ENCODE measurements around the gene STARD13.

The STARD13 gene

GRCh38 chr13:33206945-33207614, 78.5 kb downstream of the STARD13 start:
- 100% methylated on average over 1 to 3 of the region's 5 CpGs for WGBS, 2 experiments (ENCODE audit: insufficient coverage in 2 of 2)
- H3K4me3 ChIP-seq (ENCODE audit: extremely low read depth, insufficient read depth, low read length, poor library complexity, severe bottlenecking) = no peak overlapping the region
- H3K36me3 ChIP-seq (ENCODE audit: control insufficient read depth, insufficient read depth, low read length) = no peaks in the 10 kb centered on the region
- H3K9me3 ChIP-seq (ENCODE audit: control insufficient read depth, low read length) = no peaks in the 10 kb centered on the region
- H3K27ac ChIP-seq (ENCODE audit: low read depth, low read length, severe bottlenecking) = no peak overlapping the region
- H3K4me1 ChIP-seq (ENCODE audit: control insufficient read depth, insufficient read depth, low read length, poor library complexity, severe bottlenecking) = peaks cover 3% of the 10 kb centered on the region

- Histone ChIP-seq H3K36me3 (ENCODE audit: control insufficient read depth, insufficient read depth, low read length) (no peaks in the 10 kb centered on the region), H3K27ac (ENCODE audit: low read depth, low read length, severe bottlenecking) (no peak overlapping the region), H3K9me3 (ENCODE audit: control insufficient read depth, low read length) (no peaks in the 10 kb centered on the region), H3K4me1 (ENCODE audit: control insufficient read depth, insufficient read depth, low read length, poor library complexity, severe bottlenecking) (peaks cover 3% of the 10 kb centered on the region), H3K4me3 (ENCODE audit: extremely low read depth, insufficient read depth, low read length, poor library complexity, severe bottlenecking) (no peak overlapping the region)
- 88 to 96% methylated on average over 3 of the region's 3 CpGs for WGBS, 2 experiments (ENCODE audit: insufficient coverage in 2 of 2)
Observed at GRCh38 chr13:33206425-33206824, 79.1 kb downstream of the STARD13 start.

GRCh38 chr13:33205804-33206221, 79.7 kb downstream of the STARD13 start:
- no peak overlapping the region for H3K4me3 ChIP-seq (ENCODE audit: extremely low read depth, insufficient read depth, low read length, poor library complexity, severe bottlenecking)
- H3K27ac ChIP-seq (ENCODE audit: low read depth, low read length, severe bottlenecking) = peak overlapping the region; percentile 31

GRCh38 chr13:33205224-33205623, 80.3 kb downstream of the STARD13 start:
- Histone ChIP-seq H3K36me3 (ENCODE audit: control insufficient read depth, insufficient read depth, low read length) (no peaks in the 10 kb centered on the region), H3K27ac (ENCODE audit: low read depth, low read length, severe bottlenecking) (no peak overlapping the region), H3K4me1 (ENCODE audit: control insufficient read depth, insufficient read depth, low read length, poor library complexity, severe bottlenecking) (peaks cover 3% of the 10 kb centered on the region), H3K9me3 (ENCODE audit: control insufficient read depth, low read length) (no peaks in the 10 kb centered on the region), H3K4me3 (ENCODE audit: extremely low read depth, insufficient read depth, low read length, poor library complexity, severe bottlenecking) (no peak overlapping the region)
- 90 to 100% methylated on average over 2 of the region's 4 CpGs for WGBS, 2 experiments (ENCODE audit: insufficient coverage in 2 of 2)

More at GRCh38 chr13:33205804-33206221, 79.7 kb downstream of the STARD13 start:
- no peaks in the 10 kb centered on the region for H3K36me3 ChIP-seq (ENCODE audit: control insufficient read depth, insufficient read depth, low read length)
- peaks cover 3% of the 10 kb centered on the region for H3K4me1 ChIP-seq (ENCODE audit: control insufficient read depth, insufficient read depth, low read length, poor library complexity, severe bottlenecking)
- 59 to 65% methylated on average over 4 to 5 of the region's 6 CpGs for WGBS, 2 experiments (ENCODE audit: insufficient coverage in 2 of 2)
- H3K9me3 ChIP-seq (ENCODE audit: control insufficient read depth, low read length) = no peaks in the 10 kb centered on the region

- H3K4me3 ChIP-seq (ENCODE audit: extremely low read depth, insufficient read depth, low read length, poor library complexity, severe bottlenecking) = no peak overlapping the region
- no peak overlapping the region for H3K27ac ChIP-seq (ENCODE audit: low read depth, low read length, severe bottlenecking)
- no peaks in the 10 kb centered on the region for H3K36me3 ChIP-seq (ENCODE audit: control insufficient read depth, insufficient read depth, low read length)
- no peaks in the 10 kb centered on the region for H3K9me3 ChIP-seq (ENCODE audit: control insufficient read depth, low read length)
- peaks cover 3% of the 10 kb centered on the region for H3K4me1 ChIP-seq (ENCODE audit: control insufficient read depth, insufficient read depth, low read length, poor library complexity, severe bottlenecking)
- 97 to 98% methylated on average over 6 to 12 of the region's 12 CpGs for WGBS, 2 experiments (ENCODE audit: insufficient coverage in 2 of 2)
Observed at GRCh38 chr13:33204130-33204927, 81.2 kb downstream of the STARD13 start.

- H3K27ac ChIP-seq (ENCODE audit: low read depth, low read length, severe bottlenecking) = no peak overlapping the region
- H3K9me3 ChIP-seq (ENCODE audit: control insufficient read depth, low read length) = no peaks in the 10 kb centered on the region
- H3K4me3 ChIP-seq (ENCODE audit: extremely low read depth, insufficient read depth, low read length, poor library complexity, severe bottlenecking) = no peak overlapping the region
- peaks cover 1% of the 10 kb centered on the region for H3K4me1 ChIP-seq (ENCODE audit: control insufficient read depth, insufficient read depth, low read length, poor library complexity, severe bottlenecking)
- H3K36me3 ChIP-seq (ENCODE audit: control insufficient read depth, insufficient read depth, low read length) = no peaks in the 10 kb centered on the region
- WGBS, 2 experiments (ENCODE audit: insufficient coverage in 2 of 2) = 94 to 97% methylated on average over 8 of the region's 8 CpGs
Observed at GRCh38 chr13:33202644-33203169, 82.8 kb downstream of the STARD13 start.

GRCh38 chr13:33201659-33202058, 83.9 kb downstream of the STARD13 start:
- no peaks in the 10 kb centered on the region for H3K36me3 ChIP-seq (ENCODE audit: control insufficient read depth, insufficient read depth, low read length)
- 100% methylated on average over 1 of the region's 1 CpG; no CpG with 5 or more reads in 1 of the 2 experiments for WGBS, 2 experiments (ENCODE audit: insufficient coverage in 2 of 2)
- H3K27ac ChIP-seq (ENCODE audit: low read depth, low read length, severe bottlenecking) = no peak overlapping the region
- H3K4me3 ChIP-seq (ENCODE audit: extremely low read depth, insufficient read depth, low read length, poor library complexity, severe bottlenecking) = no peak overlapping the region
- H3K4me1 ChIP-seq (ENCODE audit: control insufficient read depth, insufficient read depth, low read length, poor library complexity, severe bottlenecking) = no peaks in the 10 kb centered on the region
- no peaks in the 10 kb centered on the region for H3K9me3 ChIP-seq (ENCODE audit: control insufficient read depth, low read length)

GRCh38 chr13:33199289-33199850, 86.2 kb downstream of the STARD13 start:
- no peaks in the 10 kb centered on the region for H3K9me3 ChIP-seq (ENCODE audit: control insufficient read depth, low read length)
- H3K27ac ChIP-seq (ENCODE audit: low read depth, low read length, severe bottlenecking) = no peak overlapping the region
- no peak overlapping the region for H3K4me3 ChIP-seq (ENCODE audit: extremely low read depth, insufficient read depth, low read length, poor library complexity, severe bottlenecking)
- 94 to 100% methylated on average over 1 to 2 of the region's 2 CpGs for WGBS, 2 experiments (ENCODE audit: insufficient coverage in 2 of 2)
- peaks cover 6% of the 10 kb centered on the region for H3K4me1 ChIP-seq (ENCODE audit: control insufficient read depth, insufficient read depth, low read length, poor library complexity, severe bottlenecking)
- no peaks in the 10 kb centered on the region for H3K36me3 ChIP-seq (ENCODE audit: control insufficient read depth, insufficient read depth, low read length)

GRCh38 chr13:33197541-33197971, 88.0 kb downstream of the STARD13 start:
- 88 to 93% methylated on average over 6 to 9 of the region's 13 CpGs for WGBS, 2 experiments (ENCODE audit: insufficient coverage in 2 of 2)
- Histone ChIP-seq H3K27ac (ENCODE audit: low read depth, low read length, severe bottlenecking) (no peak overlapping the region), H3K4me3 (ENCODE audit: extremely low read depth, insufficient read depth, low read length, poor library complexity, severe bottlenecking) (no peak overlapping the region), H3K36me3 (ENCODE audit: control insufficient read depth, insufficient read depth, low read length) (no peaks in the 10 kb centered on the region), H3K9me3 (ENCODE audit: control insufficient read depth, low read length) (no peaks in the 10 kb centered on the region), H3K4me1 (ENCODE audit: control insufficient read depth, insufficient read depth, low read length, poor library complexity, severe bottlenecking) (peaks cover 6% of the 10 kb centered on the region)

GRCh38 chr13:33196767-33197166, 88.8 kb downstream of the STARD13 start:
- Histone ChIP-seq H3K4me3 (ENCODE audit: extremely low read depth, insufficient read depth, low read length, poor library complexity, severe bottlenecking) (no peak overlapping the region), H3K36me3 (ENCODE audit: control insufficient read depth, insufficient read depth, low read length) (no peaks in the 10 kb centered on the region), H3K4me1 (ENCODE audit: control insufficient read depth, insufficient read depth, low read length, poor library complexity, severe bottlenecking) (peaks cover 6% of the 10 kb centered on the region), H3K27ac (ENCODE audit: low read depth, low read length, severe bottlenecking) (no peak overlapping the region), H3K9me3 (ENCODE audit: control insufficient read depth, low read length) (no peaks in the 10 kb centered on the region)
- 91% methylated on average over 1 of the region's 3 CpGs; no CpG with 5 or more reads in 1 of the 2 experiments for WGBS, 2 experiments (ENCODE audit: insufficient coverage in 2 of 2)

Measured in mesodermal cell (in vitro differentiated cells).